Loucy (cell line): ENCODE measurements around the gene CLPTM1.

Source experiments
- H2AFZ ChIP-seq: fragments of 200-600 bp; sonication (generic); 2 replicates; pipeline ENCODE4 v1.6.0; 2016; ENCODE audit warnings: antibody characterized with exemption, mild to moderate bottlenecking, low read length, moderate library complexity
- H3F3A ChIP-seq: fragments of 200-600 bp; 2 replicates; pipeline ENCODE4 v1.6.0; 2016; ENCODE audit warnings: antibody characterized with exemption, low read depth, mild to moderate bottlenecking
- H3K27me3 ChIP-seq: fragments of 200-600 bp; sonication (generic); 2 replicates; pipeline ENCODE4 v1.6.1; 2014; ENCODE audit warnings: low read length, mild to moderate bottlenecking; ENCODE audit not compliant: insufficient read depth, poor library complexity, severe bottlenecking
- H3K36me3 ChIP-seq: fragments of 200-600 bp; sonication (generic); 2 replicates; pipeline ENCODE4 v1.6.1; 2016; ENCODE audit warnings: low read length; ENCODE audit not compliant: insufficient read depth
- H3K4me1 ChIP-seq: fragments of 200-600 bp; sonication (generic); 2 replicates; pipeline ENCODE4 v1.5.1; 2014; ENCODE audit warnings: low read length, mild to moderate bottlenecking; ENCODE audit not compliant: insufficient read depth, poor library complexity, severe bottlenecking
- H3K4me2 ChIP-seq: fragments of 200-600 bp; sonication (generic); 2 replicates; pipeline ENCODE4 v1.6.0; 2014; ENCODE audit warnings: antibody characterized with exemption, low read length, low read depth, mild to moderate bottlenecking; ENCODE audit not compliant: poor library complexity, severe bottlenecking
- H3K4me3 ChIP-seq: fragments of 200-600 bp; sonication (generic); 2 replicates; pipeline ENCODE4 v1.5.1; 2014; ENCODE audit warnings: low read length, mild to moderate bottlenecking, mixed read lengths; ENCODE audit not compliant: poor library complexity, severe bottlenecking
- H3K79me2 ChIP-seq: fragments of 200-600 bp; sonication (generic); 2 replicates; pipeline ENCODE4 v1.6.1; 2014; ENCODE audit warnings: low read length; ENCODE audit not compliant: insufficient read depth
- H3K9ac ChIP-seq: fragments of 200-600 bp; sonication (generic); 2 replicates; pipeline ENCODE4 v1.6.0; 2014; ENCODE audit warnings: mild to moderate bottlenecking, low read depth, low read length, moderate library complexity; ENCODE audit not compliant: poor library complexity, severe bottlenecking
- H3K9me2 ChIP-seq: fragments of 200-600 bp; sonication (generic); replicated peaks from 2 replicates; pipeline ENCODE4 v1.6.1; 2016; ENCODE audit warnings: low read depth, low read length, mixed read lengths
- H3K9me3 ChIP-seq: fragments of 200-600 bp; sonication (generic); 2 replicates; pipeline ENCODE4 v1.6.1; 2014; ENCODE audit warnings: mild to moderate bottlenecking, antibody characterized with exemption, low read length, low read depth; ENCODE audit not compliant: insufficient read depth
- H4K20me1 ChIP-seq: fragments of 200-600 bp; sonication (generic); 2 replicates; pipeline ENCODE4 v1.6.0; 2014; ENCODE audit warnings: antibody characterized with exemption, low read length, mild to moderate bottlenecking; ENCODE audit not compliant: insufficient read depth, poor library complexity, severe bottlenecking
- CTCF ChIP-seq: fragments of 200-600 bp; sonication (generic); conservative IDR thresholded peaks from 2 replicates; pipeline ENCODE4 v1.5.1; 2014; ENCODE audit warnings: mild to moderate bottlenecking, antibody characterized with exemption, low read length
- EZH2phosphoT487 ChIP-seq: fragments of 200-600 bp; IDR thresholded peaks from 2 replicates; pipeline ENCODE4 v1.6.1; 2018; ENCODE audit warnings: antibody characterized with exemption, mild to moderate bottlenecking, moderate library complexity, borderline replicate concordance

The CLPTM1 gene

DNA sequence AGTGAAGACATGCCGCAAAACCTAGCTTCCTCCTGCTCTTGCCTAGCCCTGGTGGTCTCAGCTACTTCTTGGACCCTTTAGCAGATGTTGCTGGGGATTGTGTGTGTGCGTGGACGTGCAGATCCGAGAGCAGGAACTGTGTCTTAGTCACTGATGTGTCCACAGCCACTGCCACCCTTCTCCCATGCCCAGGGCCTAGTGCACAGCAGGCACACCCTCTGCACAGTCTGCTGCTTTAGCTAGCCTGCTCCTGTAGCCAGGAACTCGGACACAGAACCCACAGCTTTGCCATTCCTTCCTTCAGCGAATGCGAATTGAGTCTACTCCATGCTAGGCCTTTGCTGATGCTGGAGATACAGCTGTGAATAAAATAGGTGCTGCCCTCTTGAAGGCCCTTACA is 2.3 kb downstream of the CLPTM1 start:
- Histone ChIP-seq H2AFZ (no peak overlapping the region), H3K36me3 (peaks cover 6% of the 10 kb centered on the region; the same call in 1 of the 2 replicates), H3K9me3 (no peaks in the 10 kb centered on the region), H3K79me2 (peaks cover 73% of the 10 kb centered on the region), H3K9ac (peak overlapping the region; percentile 91), H4K20me1 (peaks cover 18% of the 10 kb centered on the region), H3K4me2 (peak overlapping the region; percentile 86), H3F3A (no peaks in the 10 kb centered on the region), H3K4me3 (peak overlapping the region; percentile 95), H3K4me1 (peaks cover 48% of the 10 kb centered on the region), H3K27me3 (no peaks in the 10 kb centered on the region), H3K9me2 (no peaks in the 10 kb centered on the region)
- TF ChIP-seq CTCF (no peak), EZH2phosphoT487 (no peak)

- H4K20me1 ChIP-seq = peaks cover 18% of the 10 kb centered on the region
- no peaks in the 10 kb centered on the region for H3K27me3 ChIP-seq
- H3F3A ChIP-seq = no peaks in the 10 kb centered on the region
- peaks cover 6% of the 10 kb centered on the region; the same call in 1 of the 2 replicates for H3K36me3 ChIP-seq
- H3K4me2 ChIP-seq = peak overlapping the region; percentile 86
- no peaks in the 10 kb centered on the region for H3K9me3 ChIP-seq
- peak overlapping the region; percentile 95 for H3K4me3 ChIP-seq
- no peak for TF ChIP-seq CTCF
- TF ChIP-seq EZH2phosphoT487 = no peak
- no peaks in the 10 kb centered on the region for H3K9me2 ChIP-seq
- peaks cover 48% of the 10 kb centered on the region for H3K4me1 ChIP-seq
- no peak overlapping the region for H2AFZ ChIP-seq
- H3K79me2 ChIP-seq = peaks cover 73% of the 10 kb centered on the region
- peak overlapping the region; percentile 91 for H3K9ac ChIP-seq
Measured at GRCh38 chr19:44958090-44958489, 2.9 kb downstream of the CLPTM1 start.

- Histone ChIP-seq H2AFZ (no peak overlapping the region), H3K4me3 (no peak overlapping the region), H3K4me1 (peaks cover 42% of the 10 kb centered on the region), H4K20me1 (peaks cover 18% of the 10 kb centered on the region), H3K36me3 (peaks cover 10% of the 10 kb centered on the region; the same call in 1 of the 2 replicates), H3K9me2 (no peaks in the 10 kb centered on the region), H3K27me3 (no peaks in the 10 kb centered on the region), H3K4me2 (peak overlapping the region; percentile 86), H3K9me3 (no peaks in the 10 kb centered on the region), H3K9ac (peak overlapping the region; percentile 32), H3F3A (no peaks in the 10 kb centered on the region), H3K79me2 (peaks cover 68% of the 10 kb centered on the region)
- TF ChIP-seq EZH2phosphoT487 (no peak), CTCF (no peak)
Measured at GRCh38 chr19:44959691-44960090, 4.5 kb downstream of the CLPTM1 start.
